ENCODE data around the gene FANCE. TPM values are rescaled to one million over a fixed set of nuclear protein-coding genes. Genes with fewer than 3 reads are reported as not detected.

Gene FANCE
- total RNA-seq, 2 donors from 2014 or later = 4.9 to 9.2 TPM

DNA sequence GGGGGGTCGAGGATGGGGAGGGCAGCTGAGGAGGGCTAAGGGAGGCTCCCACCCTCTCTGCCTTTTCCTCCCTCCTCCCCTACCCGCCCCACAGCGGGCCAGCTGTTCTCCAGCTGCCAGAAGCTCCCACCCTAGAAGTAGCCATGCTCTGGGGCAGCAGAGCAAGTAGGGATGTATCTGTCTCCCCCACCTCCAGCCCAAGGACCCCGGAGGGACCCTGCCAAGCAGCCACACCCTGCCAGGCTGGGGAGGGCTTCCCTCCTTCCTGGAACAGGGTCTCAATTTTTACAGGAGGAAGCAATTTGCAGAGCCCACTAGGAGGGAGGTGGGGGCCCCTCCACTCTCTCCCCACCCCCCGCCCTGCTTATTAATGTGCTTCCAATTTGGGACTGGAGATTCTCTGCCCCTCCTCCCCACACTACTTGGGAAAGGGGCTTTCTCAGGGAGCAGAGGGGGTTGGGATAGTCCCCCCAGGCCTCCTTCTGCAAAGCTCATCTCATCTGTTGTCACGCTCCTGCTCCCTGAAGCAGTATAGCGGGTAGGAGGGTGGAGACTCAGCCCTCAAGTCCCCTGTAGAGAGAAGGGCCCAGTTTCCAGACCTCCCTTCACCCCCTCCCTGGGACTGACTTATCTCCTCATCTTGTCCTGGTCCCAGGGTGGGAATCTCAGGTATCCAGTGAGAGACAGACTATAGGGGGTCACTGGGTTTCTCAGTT is 40.3 kb downstream of the FANCE start:
- no peak for ATAC-seq
- Histone ChIP-seq H3K9me3 (no peaks in the 10 kb centered on the region), H3K36me3 (replicated peaks in 1 of 2; ENCODE audit: insufficient read depth in 1 of 2, low read depth in 2 of 2) (no peaks in the 10 kb centered on the region), H3K4me3 (no peak overlapping the region), H3K27ac (no peak overlapping the region), H3K4me1 (peaks cover 59% of the 10 kb centered on the region), H3K27me3 (no peaks in the 10 kb centered on the region)
- WGBS, 2 donors = 65 to 86% methylated on average over 6 to 7 of the region's 7 CpGs
- intact Hi-C loops (cut with DNase I) = no loop called here
- TF ChIP-seq, protein P1, sequence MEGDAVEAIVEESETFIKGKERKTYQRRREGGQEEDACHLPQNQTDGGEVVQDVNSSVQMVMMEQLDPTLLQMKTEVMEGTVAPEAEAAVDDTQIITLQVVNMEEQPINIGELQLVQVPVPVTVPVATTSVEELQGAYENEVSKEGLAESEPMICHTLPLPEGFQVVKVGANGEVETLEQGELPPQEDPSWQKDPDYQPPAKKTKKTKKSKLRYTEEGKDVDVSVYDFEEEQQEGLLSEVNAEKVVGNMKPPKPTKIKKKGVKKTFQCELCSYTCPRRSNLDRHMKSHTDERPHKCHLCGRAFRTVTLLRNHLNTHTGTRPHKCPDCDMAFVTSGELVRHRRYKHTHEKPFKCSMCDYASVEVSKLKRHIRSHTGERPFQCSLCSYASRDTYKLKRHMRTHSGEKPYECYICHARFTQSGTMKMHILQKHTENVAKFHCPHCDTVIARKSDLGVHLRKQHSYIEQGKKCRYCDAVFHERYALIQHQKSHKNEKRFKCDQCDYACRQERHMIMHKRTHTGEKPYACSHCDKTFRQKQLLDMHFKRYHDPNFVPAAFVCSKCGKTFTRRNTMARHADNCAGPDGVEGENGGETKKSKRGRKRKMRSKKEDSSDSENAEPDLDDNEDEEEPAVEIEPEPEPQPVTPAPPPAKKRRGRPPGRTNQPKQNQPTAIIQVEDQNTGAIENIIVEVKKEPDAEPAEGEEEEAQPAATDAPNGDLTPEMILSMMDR (IDR thresholded peaks at IDR 0.05) = no peak
- no peak for TF ChIP-seq POLR2A (IDR thresholded peaks at IDR 0.05)
- no peak for DNase-seq

DNA sequence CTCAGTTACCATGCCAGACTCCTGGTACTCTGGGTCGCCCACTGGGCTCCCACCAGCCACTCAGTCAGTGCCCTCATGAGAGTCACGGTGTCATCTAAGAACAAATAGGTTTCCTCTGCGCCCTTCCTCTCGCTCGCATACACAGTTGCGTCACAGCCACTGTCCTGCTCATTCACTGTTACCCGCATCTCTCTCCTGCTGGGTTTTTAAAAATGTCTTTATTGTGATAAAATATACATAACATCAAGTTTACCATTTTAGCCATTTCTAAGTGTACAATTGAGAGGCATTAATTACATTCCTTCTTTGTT is 40.8 kb downstream of the FANCE start:
- no peak for ATAC-seq
- intact Hi-C loops (cut with DNase I) = no loop called here
- Histone ChIP-seq H3K36me3 (replicated peaks in 1 of 2; ENCODE audit: insufficient read depth in 1 of 2, low read depth in 2 of 2) (no peaks in the 10 kb centered on the region), H3K4me3 (no peak overlapping the region), H3K27ac (no peak overlapping the region), H3K9me3 (no peaks in the 10 kb centered on the region), H3K4me1 (peaks cover 60% of the 10 kb centered on the region), H3K27me3 (no peaks in the 10 kb centered on the region)
- TF ChIP-seq, protein P1 (IDR thresholded peaks at IDR 0.05) = no peak
- TF ChIP-seq POLR2A (IDR thresholded peaks at IDR 0.05) = no peak
- no peak for DNase-seq
- 83 to 92% methylated on average over 7 of the region's 7 CpGs for WGBS, 2 donors

DNA sequence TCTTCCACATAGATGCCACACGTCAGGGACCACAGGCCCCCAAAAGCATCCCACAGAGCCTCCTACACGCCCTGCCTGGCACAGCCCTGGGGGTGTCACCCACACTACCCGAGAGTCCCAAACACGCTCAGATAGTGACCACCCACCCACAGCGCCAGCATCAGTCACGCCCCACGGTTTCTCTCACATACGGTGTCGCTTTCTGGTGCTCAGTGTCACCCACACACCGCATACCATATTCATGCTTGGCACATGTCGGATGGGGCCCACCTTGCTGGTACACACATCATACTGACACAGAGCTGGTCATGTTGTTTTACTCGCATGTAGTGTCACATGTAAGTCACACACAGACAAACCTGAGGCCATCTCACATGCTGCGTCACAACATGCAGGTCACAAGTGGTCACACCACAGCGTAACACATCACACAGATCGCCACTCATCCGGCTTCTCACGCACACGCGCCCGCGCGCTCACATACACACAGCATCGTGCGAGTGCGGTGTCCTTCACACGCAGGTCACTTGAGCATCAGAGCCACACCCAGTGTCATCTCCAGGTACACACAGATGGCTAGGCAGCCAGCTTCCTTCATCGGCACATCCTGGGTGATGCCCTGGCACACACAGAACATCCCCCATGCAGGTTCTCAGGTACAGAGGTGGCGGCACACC is 41.3 kb downstream of the FANCE start:
- TF ChIP-seq, protein P1 (IDR thresholded peaks at IDR 0.05) = no peak
- no peak for TF ChIP-seq POLR2A (IDR thresholded peaks at IDR 0.05)
- no peak for ATAC-seq
- H3K27ac ChIP-seq = no peak overlapping the region
- no peaks in the 10 kb centered on the region for H3K36me3 ChIP-seq (replicated peaks in 1 of 2; ENCODE audit: insufficient read depth in 1 of 2, low read depth in 2 of 2)
- 88 to 89% methylated on average over 27 to 28 of the region's 28 CpGs for WGBS, 2 donors
- H3K4me1 ChIP-seq = peaks cover 60% of the 10 kb centered on the region
- no peak for DNase-seq
- H3K4me3 ChIP-seq = no peak overlapping the region
- no peaks in the 10 kb centered on the region for H3K27me3 ChIP-seq
- intact Hi-C loops (cut with DNase I) = no loop called here
- no peaks in the 10 kb centered on the region for H3K9me3 ChIP-seq

DNA sequence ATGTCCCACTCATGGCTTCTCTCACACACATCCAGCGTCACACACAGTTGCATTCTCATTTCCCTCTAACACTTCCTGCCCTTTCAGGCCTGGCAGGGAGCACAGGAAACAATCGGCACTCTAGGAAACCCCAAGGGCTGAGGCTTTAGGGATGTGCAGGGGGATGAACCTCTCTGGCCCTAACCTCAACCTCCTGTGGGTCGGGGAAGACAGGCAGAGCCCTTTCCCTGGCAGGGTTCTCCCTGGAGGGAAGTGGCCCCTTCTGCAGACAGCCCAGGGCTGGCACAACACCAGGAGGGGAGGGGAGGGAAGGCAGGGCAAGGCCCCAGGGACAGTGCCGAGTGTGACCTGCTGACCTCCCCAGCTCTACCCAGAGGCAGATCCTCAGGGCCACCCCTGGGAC is 42.0 kb downstream of the FANCE start:
- Histone ChIP-seq H3K9me3 (no peaks in the 10 kb centered on the region), H3K27me3 (no peaks in the 10 kb centered on the region), H3K27ac (no peak overlapping the region), H3K4me3 (no peak overlapping the region), H3K36me3 (replicated peaks in 1 of 2; ENCODE audit: insufficient read depth in 1 of 2, low read depth in 2 of 2) (no peaks in the 10 kb centered on the region), H3K4me1 (peaks cover 60% of the 10 kb centered on the region)
- WGBS, 2 donors = 37 to 57% methylated on average over 2 to 4 of the region's 4 CpGs
- no peak for ATAC-seq
- DNase-seq = no peak
- TF ChIP-seq POLR2A (IDR thresholded peaks at IDR 0.05) = no peak
- TF ChIP-seq, protein P1 (IDR thresholded peaks at IDR 0.05) = no peak
- intact Hi-C loops (cut with DNase I) = no loop called here

All from body of pancreas (tissue), 4 donors.